Measurements from ENCODE around the gene CST3. TPM values are rescaled to one million over a fixed set of nuclear protein-coding genes. Genes with fewer than 3 reads are reported as not detected.
"Not testable (repeated sequence)": the region's sequence is repeated elsewhere in the genome, so short reads cannot be mapped to it uniquely, and the experiment has no call there.

CST3 gene
- total and polyA plus RNA-seq, 12 donors, result 92.4 to 1,851 (median 1,124) TPM

DNA sequence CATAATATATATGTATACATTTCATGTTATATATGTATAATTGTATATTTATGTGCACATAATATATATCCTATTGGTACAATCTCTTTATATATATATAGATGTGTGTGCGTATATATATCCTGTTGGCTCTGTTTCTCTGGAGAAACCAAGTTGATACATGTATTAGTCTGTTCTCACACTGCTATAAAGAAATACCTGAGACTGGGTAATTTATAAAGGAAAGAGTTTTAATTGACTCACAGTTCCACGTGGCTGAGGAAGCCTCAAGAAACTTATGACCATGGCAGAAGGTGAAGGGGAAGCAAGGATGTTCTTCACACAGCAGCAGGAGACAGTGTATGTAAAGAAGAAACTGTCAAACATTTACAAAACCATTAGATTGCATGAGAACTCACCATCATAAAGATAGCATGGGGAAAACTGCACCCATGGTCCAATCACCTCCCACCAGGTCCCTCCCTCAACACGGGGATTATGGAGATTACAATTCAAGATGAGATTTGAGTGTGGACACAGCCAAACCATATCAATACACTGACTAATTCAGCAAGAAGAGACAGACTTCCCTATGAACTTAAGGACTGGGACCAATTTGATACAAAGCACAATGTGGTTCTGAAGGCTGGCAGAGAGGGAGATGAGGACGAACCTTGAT is 14.0 kb downstream of the CST3 start:
- no peaks in the 10 kb centered on the region for H3K36me3 ChIP-seq (replicated peaks in 1 of 2)
- H3K27ac ChIP-seq, result peak overlapping the region in 3 of 5 donors; percentile 39 to 75 (median 64)
- H3K9me3 ChIP-seq (replicated peaks in 1 of 3), result no peaks in the 10 kb centered on the region
- WGBS, 4 donors, result 65 to 68% (median 68%) methylated on average over 4 of the region's 4 CpGs
- DNase-seq, result no peak
- peaks cover 12 to 14% of the 10 kb centered on the region in 2 donors for H3K4me1 ChIP-seq (replicated peaks in 1 of 2)
- intact Hi-C loops (cut with DNase I), result no loop called here
- H3K27me3 ChIP-seq, result no peaks in the 10 kb centered on the region
- H3K4me3 ChIP-seq, result no peak overlapping the region
- TF ChIP-seq, protein P1, sequence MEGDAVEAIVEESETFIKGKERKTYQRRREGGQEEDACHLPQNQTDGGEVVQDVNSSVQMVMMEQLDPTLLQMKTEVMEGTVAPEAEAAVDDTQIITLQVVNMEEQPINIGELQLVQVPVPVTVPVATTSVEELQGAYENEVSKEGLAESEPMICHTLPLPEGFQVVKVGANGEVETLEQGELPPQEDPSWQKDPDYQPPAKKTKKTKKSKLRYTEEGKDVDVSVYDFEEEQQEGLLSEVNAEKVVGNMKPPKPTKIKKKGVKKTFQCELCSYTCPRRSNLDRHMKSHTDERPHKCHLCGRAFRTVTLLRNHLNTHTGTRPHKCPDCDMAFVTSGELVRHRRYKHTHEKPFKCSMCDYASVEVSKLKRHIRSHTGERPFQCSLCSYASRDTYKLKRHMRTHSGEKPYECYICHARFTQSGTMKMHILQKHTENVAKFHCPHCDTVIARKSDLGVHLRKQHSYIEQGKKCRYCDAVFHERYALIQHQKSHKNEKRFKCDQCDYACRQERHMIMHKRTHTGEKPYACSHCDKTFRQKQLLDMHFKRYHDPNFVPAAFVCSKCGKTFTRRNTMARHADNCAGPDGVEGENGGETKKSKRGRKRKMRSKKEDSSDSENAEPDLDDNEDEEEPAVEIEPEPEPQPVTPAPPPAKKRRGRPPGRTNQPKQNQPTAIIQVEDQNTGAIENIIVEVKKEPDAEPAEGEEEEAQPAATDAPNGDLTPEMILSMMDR (IDR thresholded peaks at IDR 0.05), result no peak
- no peak for TF ChIP-seq POLR2A (IDR thresholded peaks at IDR 0.05)

DNA sequence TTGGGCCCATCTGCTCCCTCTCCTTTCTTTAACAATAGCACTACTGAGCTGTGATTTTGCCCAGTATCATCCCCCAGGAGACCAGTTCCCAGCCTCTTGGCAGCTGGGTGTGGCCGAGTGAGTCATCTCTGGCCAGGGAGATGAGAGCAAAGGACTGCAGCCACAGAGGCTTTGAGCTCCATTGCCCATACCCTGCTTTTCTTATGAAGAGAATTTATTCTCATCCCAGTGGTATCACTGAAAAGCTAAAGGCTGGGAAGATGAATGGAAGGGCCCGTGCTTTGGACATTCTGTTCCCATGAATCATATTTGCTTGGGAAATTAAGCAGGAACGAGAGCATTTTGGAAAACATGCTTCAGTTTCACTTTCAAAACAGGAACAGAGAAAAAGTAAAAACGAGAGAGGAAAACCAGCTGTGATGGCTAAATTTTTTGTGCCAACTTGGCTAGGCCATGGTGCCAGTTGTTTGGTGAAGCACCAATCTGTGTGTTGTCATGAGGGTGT is 14.9 kb downstream of the CST3 start:
- DNase-seq, result peak; percentile 57 to 85 (median 78)
- H3K4me3 ChIP-seq, result peak overlapping the region in 1 of 4 donors; percentile 43
- no peaks in the 10 kb centered on the region for H3K36me3 ChIP-seq (replicated peaks in 1 of 2)
- WGBS, 4 donors, result 2 to 8% (median 6%) methylated on average over 4 of the region's 4 CpGs
- no peaks in the 10 kb centered on the region for H3K27me3 ChIP-seq
- peak in 1 of 2 donors; percentile 67 for TF ChIP-seq POLR2A (IDR thresholded peaks at IDR 0.05)
- TF ChIP-seq, protein P1 (IDR thresholded peaks at IDR 0.05), result no peak
- intact Hi-C loops (cut with DNase I), result no loop called here
- peak overlapping the region; percentile 64 to 86 (median 75) for H3K27ac ChIP-seq
- no peaks in the 10 kb centered on the region for H3K9me3 ChIP-seq (replicated peaks in 1 of 3)
- H3K4me1 ChIP-seq (replicated peaks in 1 of 2), result peaks cover 12 to 14% of the 10 kb centered on the region in 2 donors

- Histone ChIP-seq H3K27ac (peak overlapping the region; percentile 64 to 86 (median 75)), H3K4me3 (peak overlapping the region in 1 of 4 donors; percentile 43), H3K4me1 (replicated peaks in 1 of 2) (peaks cover 12 to 14% of the 10 kb centered on the region in 2 donors)
- H3K9me3 ChIP-seq (replicated peaks in 1 of 3); DNase-seq; H3K36me3 ChIP-seq (replicated peaks in 1 of 2); H3K27me3 ChIP-seq; intact Hi-C loops (cut with DNase I): not testable (repeated sequence)
- 26 to 47% (median 38%) methylated on average over 3 of the region's 3 CpGs for WGBS, 4 donors
Observed at GRCh38 chr20:23622401-23622800, 15.4 kb downstream of the CST3 start.

DNA sequence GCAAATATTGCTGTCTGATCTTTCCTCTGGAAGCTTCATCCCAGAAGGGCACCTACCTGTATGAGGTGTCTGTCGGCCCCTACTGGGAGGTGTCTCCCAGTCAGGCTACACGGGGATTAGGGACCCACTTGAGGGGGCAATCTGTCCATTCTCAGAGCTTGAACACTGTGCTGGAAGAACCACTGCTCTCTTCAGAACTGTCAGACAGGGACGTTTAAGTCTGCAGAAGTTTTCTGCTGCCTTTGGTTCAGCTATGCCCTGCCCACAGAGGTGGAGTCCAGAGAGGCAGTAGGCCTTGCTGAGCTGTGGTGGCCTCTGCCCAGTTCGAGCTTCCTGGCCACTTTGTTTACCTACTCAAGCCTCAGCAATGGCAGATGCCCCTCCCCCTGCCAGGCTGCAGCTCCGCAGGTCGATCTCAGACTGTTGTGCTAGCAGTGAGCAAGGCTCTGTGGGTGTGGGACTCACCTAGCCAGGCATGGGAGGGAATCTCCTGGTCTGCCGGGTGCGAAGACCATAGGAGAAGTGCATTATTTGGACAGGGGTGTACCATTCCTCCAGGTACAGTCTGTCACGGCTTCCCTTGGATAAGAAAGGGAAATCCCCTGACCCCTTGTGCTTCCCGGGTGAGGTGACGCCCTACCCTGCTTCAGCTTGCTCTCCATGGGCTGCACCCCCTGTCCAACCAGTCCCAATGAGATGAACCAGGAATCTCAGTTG is 16.9 kb downstream of the CST3 start:
- H3K36me3 ChIP-seq (replicated peaks in 1 of 2); H3K4me3 ChIP-seq; intact Hi-C loops (cut with DNase I); H3K9me3 ChIP-seq (replicated peaks in 1 of 3); H3K27me3 ChIP-seq; DNase-seq; H3K27ac ChIP-seq: not testable (repeated sequence)
- 71 to 87% (median 77%) methylated on average over 7 to 11 of the region's 11 CpGs for WGBS, 4 donors
- peaks cover 12 to 14% of the 10 kb centered on the region in 2 donors for H3K4me1 ChIP-seq (replicated peaks in 1 of 2)

GRCh38 chr20:23614163-23614562 is 23.6 kb downstream of the CST3 start:
- no peak overlapping the region for H3K27ac ChIP-seq
- H3K36me3 ChIP-seq (replicated peaks in 1 of 2), result no peaks in the 10 kb centered on the region

More at GRCh38 chr20:23614163-23614562, 23.6 kb downstream of the CST3 start:
- Histone ChIP-seq H3K9me3 (replicated peaks in 1 of 3) (no peaks in the 10 kb centered on the region), H3K4me3 (no peak overlapping the region), H3K27me3 (no peaks in the 10 kb centered on the region), H3K4me1 (replicated peaks in 1 of 2) (no peaks in the 10 kb centered on the region)
- TF ChIP-seq, protein P1 (IDR thresholded peaks at IDR 0.05), result no peak
- TF ChIP-seq POLR2A (IDR thresholded peaks at IDR 0.05), result no peak
- intact Hi-C loops (cut with DNase I), result loop anchor here in 1 of 2 donors (5.0 kb wide), 1 partner anchor 267 kb away; no protein-coding TSS in a partner anchor
- 81 to 96% (median 94%) methylated on average over 2 to 5 of the region's 5 CpGs for WGBS, 4 donors
- no peak for DNase-seq

Data from adrenal gland (tissue), 12 donors.